ENCODE results near the gene CHORDC1. TPM values are rescaled to one million over a fixed set of nuclear protein-coding genes. Genes with fewer than 3 reads are reported as not detected.
A peak's percentile ranks its signal among the peaks of the same experiment; 100 is the strongest.
"Not testable (repeated sequence)": the region's sequence is repeated elsewhere in the genome, so short reads cannot be mapped to it uniquely, and the experiment has no call there.

Gene CHORDC1
- total RNA-seq, 1 donor = 46.6 TPM

- DNase-seq (ENCODE audit: low read depth in 2 of 3, low spot score in 2 of 3) = no peak
These were observed 4.2 kb downstream of the CHORDC1 start for GRCh38 chr11:90218606-90219005.

GRCh38 chr11:90216611-90217010 lies 6.2 kb downstream of the CHORDC1 start:
- no peak for DNase-seq (ENCODE audit: low read depth in 2 of 3, low spot score in 2 of 3)

- DNase-seq (ENCODE audit: low read depth in 2 of 3, low spot score in 2 of 3) = no peak
These were observed 9.5 kb downstream of the CHORDC1 start for GRCh38 chr11:90213322-90213721.

- DNase-seq (ENCODE audit: low read depth in 2 of 3, low spot score in 2 of 3) = no peak
These were observed 14.0 kb downstream of the CHORDC1 start for GRCh38 chr11:90208857-90209256.

- DNase-seq (ENCODE audit: low read depth in 2 of 3, low spot score in 2 of 3) = not testable (repeated sequence)
These were observed 14.9 kb downstream of the CHORDC1 start for GRCh38 chr11:90207992-90208391.

- DNase-seq (ENCODE audit: low read depth in 2 of 3, low spot score in 2 of 3) = peak in 2 of 3 donors; percentile 38 to 77
These were observed 17.8 kb downstream of the CHORDC1 start for GRCh38 chr11:90204832-90205646.

GRCh38 chr11:90204407-90204806 lies 18.4 kb downstream of the CHORDC1 start:
- no peak for DNase-seq (ENCODE audit: low read depth in 2 of 3, low spot score in 2 of 3)

GRCh38 chr11:90202342-90202741 lies 20.5 kb downstream of the CHORDC1 start:
- DNase-seq (ENCODE audit: low read depth in 2 of 3, low spot score in 2 of 3) = no peak

GRCh38 chr11:90197377-90197776 lies 25.5 kb downstream of the CHORDC1 start:
- DNase-seq (ENCODE audit: low read depth in 2 of 3, low spot score in 2 of 3) = no peak

GRCh38 chr11:90192869-90193582 lies 29.8 kb downstream of the CHORDC1 start:
- DNase-seq (ENCODE audit: low read depth in 2 of 3, low spot score in 2 of 3) = no peak

GRCh38 chr11:90189011-90189410 lies 33.8 kb downstream of the CHORDC1 start:
- no peak for DNase-seq (ENCODE audit: low read depth in 2 of 3, low spot score in 2 of 3)

GRCh38 chr11:90187839-90188238 lies 35.0 kb downstream of the CHORDC1 start:
- DNase-seq (ENCODE audit: low read depth in 2 of 3, low spot score in 2 of 3) = no peak

GRCh38 chr11:90179923-90180322 lies 42.9 kb downstream of the CHORDC1 start:
- no peak for DNase-seq (ENCODE audit: low read depth in 2 of 3, low spot score in 2 of 3)

GRCh38 chr11:90178751-90179150 lies 44.1 kb downstream of the CHORDC1 start:
- no peak for DNase-seq (ENCODE audit: low read depth in 2 of 3, low spot score in 2 of 3)

- no peak for DNase-seq (ENCODE audit: low read depth in 2 of 3, low spot score in 2 of 3)
These were observed 46.8 kb downstream of the CHORDC1 start for GRCh38 chr11:90176069-90176468.

GRCh38 chr11:90171359-90171758 lies 51.5 kb downstream of the CHORDC1 start:
- no peak for DNase-seq (ENCODE audit: low read depth in 2 of 3, low spot score in 2 of 3)

GRCh38 chr11:90168571-90168970 lies 54.3 kb downstream of the CHORDC1 start:
- DNase-seq (ENCODE audit: low read depth in 2 of 3, low spot score in 2 of 3) = no peak

GRCh38 chr11:90167704-90168103 lies 55.1 kb downstream of the CHORDC1 start:
- not testable (repeated sequence) for DNase-seq (ENCODE audit: low read depth in 2 of 3, low spot score in 2 of 3)

GRCh38 chr11:90166982-90167573 lies 55.8 kb downstream of the CHORDC1 start:
- not testable (repeated sequence) for DNase-seq (ENCODE audit: low read depth in 2 of 3, low spot score in 2 of 3)
